Measurements from ENCODE around the gene FBLN2. TPM values are rescaled to one million over a fixed set of nuclear protein-coding genes. Genes with fewer than 3 reads are reported as not detected.

The FBLN2 gene
- total RNA-seq, 1 experiment from 2014 or later = 0.11 TPM

GRCh38 chr3:13508496-13508895 is 40.4 kb upstream of the FBLN2 start:
- ChIA-PET POLR2A (ENCODE audit: unreplicated experiment) (no interaction called here), CTCF (no interaction called here)
- Histone ChIP-seq H2AFZ (ENCODE audit: low read length) (no peak overlapping the region), H3K36me3 (ENCODE audit: low read depth, low read length) (no peaks in the 10 kb centered on the region), H3K79me2 (ENCODE audit: low read length) (no peaks in the 10 kb centered on the region), H3K4me1 (ENCODE audit: insufficient read depth, low read length) (peaks cover 36% of the 10 kb centered on the region), H3K9ac (ENCODE audit: low read length) (no peak overlapping the region), H3K9me3 (ENCODE audit: low read length) (no peaks in the 10 kb centered on the region), H3K4me2 (ENCODE audit: low read length) (no peak overlapping the region; the same call in 1 of the 2 replicates), H3K9me2 (replicated peaks; ENCODE audit: low read length) (no peaks in the 10 kb centered on the region), H4K20me1 (ENCODE audit: low read length) (no peaks in the 10 kb centered on the region), H3K27me3 (ENCODE audit: low read length) (no peaks in the 10 kb centered on the region), H3K27ac (ENCODE audit: low read length) (no peak overlapping the region), H3K4me3 (ENCODE audit: low read length) (no peak overlapping the region), H3F3A (ENCODE audit: low read length, unreplicated experiment) (no peaks in the 10 kb centered on the region)
- intact Hi-C loops (cut with micrococcal nuclease) = no loop called here
- TF ChIP-seq EZH2phosphoT487 (IDR thresholded peaks at IDR 0.05; ENCODE audit: borderline replicate concordance, low read length) (no peak), CTCF (conservative IDR thresholded peaks at IDR 0.05; ENCODE audit: low read depth, low read length) (no peak), EZH2 (IDR thresholded peaks at IDR 0.05; ENCODE audit: low read length, unreplicated experiment) (no peak)
- no TSS peak for BruUV-seq (replicated peaks)
- DNase-seq (no peak), ATAC-seq (no peak)

GRCh38 chr3:13509059-13509815 is 39.7 kb upstream of the FBLN2 start:
- ATAC-seq = no peak

More at GRCh38 chr3:13509059-13509815, 39.7 kb upstream of the FBLN2 start:
- no peaks in the 10 kb centered on the region for H3K9me2 ChIP-seq (replicated peaks; ENCODE audit: low read length)
- CTCF ChIA-PET = no interaction called here
- no peak overlapping the region for H3K4me2 ChIP-seq (ENCODE audit: low read length)
- no peaks in the 10 kb centered on the region for H3K36me3 ChIP-seq (ENCODE audit: low read depth, low read length)
- no TSS peak for BruUV-seq (replicated peaks)
- H3K9ac ChIP-seq (ENCODE audit: low read length) = no peak overlapping the region
- no peak overlapping the region for H2AFZ ChIP-seq (ENCODE audit: low read length)
- H3K4me1 ChIP-seq (ENCODE audit: insufficient read depth, low read length) = peaks cover 36% of the 10 kb centered on the region
- POLR2A ChIA-PET (ENCODE audit: unreplicated experiment) = no interaction called here
- no peaks in the 10 kb centered on the region for H3F3A ChIP-seq (ENCODE audit: low read length, unreplicated experiment)
- no peak for DNase-seq
- intact Hi-C loops (cut with micrococcal nuclease) = no loop called here
- no peaks in the 10 kb centered on the region for H3K79me2 ChIP-seq (ENCODE audit: low read length)
- no peak overlapping the region for H3K27ac ChIP-seq (ENCODE audit: low read length)
- no peaks in the 10 kb centered on the region for H4K20me1 ChIP-seq (ENCODE audit: low read length)
- no peak for TF ChIP-seq EZH2 (IDR thresholded peaks at IDR 0.05; ENCODE audit: low read length, unreplicated experiment)
- no peak for TF ChIP-seq EZH2phosphoT487 (IDR thresholded peaks at IDR 0.05; ENCODE audit: borderline replicate concordance, low read length)
- TF ChIP-seq CTCF (conservative IDR thresholded peaks at IDR 0.05; ENCODE audit: low read depth, low read length) = no peak
- no peak overlapping the region for H3K4me3 ChIP-seq (ENCODE audit: low read length)
- no peaks in the 10 kb centered on the region for H3K27me3 ChIP-seq (ENCODE audit: low read length)
- H3K9me3 ChIP-seq (ENCODE audit: low read length) = no peaks in the 10 kb centered on the region

Data from PC-3 (cell line).